ENCODE results near the gene TBC1D32.

GRCh38 chr6:121187200-121187832 is 147.0 kb downstream of the TBC1D32 start:
- TF ChIP-seq EZH2 (IDR thresholded peaks at IDR 0.05; ENCODE audit: low read length, missing control alignments) (no peak), CTCF (conservative IDR thresholded peaks at IDR 0.05 in 1 of 2, IDR thresholded peaks at IDR 0.05 in 1 of 2; ENCODE audit: low read depth in 1 of 2, low read length in 2 of 2) (no peak)
